Neural cell (in vitro differentiated cells): Measurements from ENCODE around the gene OSBPL2. TPM values are rescaled to one million over a fixed set of nuclear protein-coding genes. Genes with fewer than 3 reads are reported as not detected.
A peak's percentile ranks its signal among the peaks of the same experiment; 100 is the strongest.

Experiments used
- H2AFZ ChIP-seq: fragments of 200-600, 300-800 bp; sonication (generic), shearing (Covaris generic); 2 replicates; pipeline ENCODE4 v1.6.0; 2014; ENCODE audit warnings: low read depth, mild to moderate bottlenecking, antibody characterized with exemption, low read length, moderate library complexity
- H3F3A ChIP-seq: fragments of 200-600 bp; shearing (Covaris generic); 2 replicates; pipeline ENCODE4 v1.6.1; 2016; ENCODE audit warnings: mild to moderate bottlenecking, moderate library complexity, mixed read lengths, antibody characterized with exemption, low read length; ENCODE audit not compliant: insufficient read depth, poor library complexity, severe bottlenecking
- H3K27ac ChIP-seq: fragments of 200-600, 300-800 bp; sonication (generic), shearing (Covaris generic); 2 replicates; pipeline ENCODE4 v1.5.1; 2014; ENCODE audit warnings: mild to moderate bottlenecking, low read length, moderate library complexity
- H3K27me3 ChIP-seq: fragments of 300-800, 200-600 bp; sonication (generic), shearing (Covaris generic); 2 replicates; pipeline ENCODE4 v1.6.0; 2014; ENCODE audit warnings: mild to moderate bottlenecking, low read depth, low read length, moderate library complexity; ENCODE audit not compliant: insufficient read depth
- H3K36me3 ChIP-seq: fragments of 300-800, 200-600 bp; sonication (generic), shearing (Covaris generic); 2 replicates; pipeline ENCODE4 v1.5.1; 2014; ENCODE audit warnings: mild to moderate bottlenecking, antibody characterized with exemption, low read length, moderate library complexity; ENCODE audit not compliant: insufficient read depth
- H3K4me2 ChIP-seq: fragments of 300-800, 200-600 bp; sonication (generic), shearing (Covaris generic); 2 replicates; pipeline ENCODE4 v1.6.0; 2014; ENCODE audit warnings: mild to moderate bottlenecking, low read length
- H3K4me3 ChIP-seq: fragments of 300-800, 200-600 bp; sonication (generic), shearing (Covaris generic); 2 replicates; pipeline ENCODE4 v1.5.1; 2014; ENCODE audit warnings: mild to moderate bottlenecking, low read length, moderate library complexity
- H3K79me2 ChIP-seq: fragments of 200-600 bp; shearing (Covaris generic); replicated peaks from 2 replicates; pipeline ENCODE4 v1.6.0; 2014; ENCODE audit warnings: mild to moderate bottlenecking, low read length, moderate library complexity; ENCODE audit not compliant: insufficient read depth
- H3K9ac ChIP-seq: fragments of 300-800, 200-600 bp; sonication (generic), shearing (Covaris generic); 2 replicates; pipeline ENCODE4 v1.6.1; 2016; ENCODE audit warnings: mild to moderate bottlenecking, low read length, mixed read lengths
- H3K9me2 ChIP-seq: fragments of 200-600 bp; shearing (Covaris generic); 2 replicates; pipeline ENCODE4 v1.6.1; 2016; ENCODE audit warnings: mild to moderate bottlenecking, low read length, mixed read lengths; ENCODE audit not compliant: insufficient read depth
- H3K9me3 ChIP-seq: fragments of 200-600, 300-800 bp; sonication (generic), shearing (Covaris generic); 2 replicates; pipeline ENCODE4 v1.6.1; 2016; ENCODE audit warnings: mild to moderate bottlenecking, mixed run types, low read length, moderate library complexity, mixed read lengths
- H4K20me1 ChIP-seq: fragments of 200-600 bp; shearing (Covaris generic); 2 replicates; pipeline ENCODE4 v1.6.1; 2016; ENCODE audit warnings: mild to moderate bottlenecking, mixed run types; ENCODE audit not compliant: insufficient read depth
- CTCF ChIP-seq: fragments of 450-650 bp; IDR thresholded peaks from 2 replicates; pipeline ENCODE4 v1.5.1; 2014; ENCODE audit warnings: antibody characterized with exemption, mild to moderate bottlenecking, moderate library complexity; ENCODE audit not compliant: poor library complexity, severe bottlenecking
- EP300 ChIP-seq: fragments of 450-650 bp; conservative IDR thresholded peaks from 2 replicates; pipeline ENCODE4 v1.6.1; 2014; ENCODE audit warnings: antibody characterized with exemption, mild to moderate bottlenecking, moderate library complexity; ENCODE audit not compliant: poor library complexity, severe bottlenecking
- EZH2 ChIP-seq: fragments of 200-600, 300-800 bp; shearing (Covaris generic), sonication (generic); IDR thresholded peaks from 2 replicates; pipeline ENCODE4 v1.6.1; 2014; ENCODE audit warnings: antibody characterized with exemption, low read length, borderline replicate concordance, mild to moderate bottlenecking; ENCODE audit not compliant: insufficient read depth, poor library complexity, severe bottlenecking
- MXI1 ChIP-seq: fragments of 450-650 bp; conservative IDR thresholded peaks from 2 replicates; pipeline ENCODE4 v1.6.1; 2014; ENCODE audit warnings: antibody characterized with exemption, mild to moderate bottlenecking; ENCODE audit not compliant: poor library complexity, severe bottlenecking
- POLR2AphosphoS5 ChIP-seq: IDR thresholded peaks from 2 replicates; pipeline ENCODE4 v1.6.1; 2012
- SMC3 ChIP-seq: fragments of 450-650 bp; conservative IDR thresholded peaks from 2 replicates; pipeline ENCODE4 v1.6.1; 2014; ENCODE audit warnings: antibody characterized with exemption, mild to moderate bottlenecking, moderate library complexity; ENCODE audit not compliant: poor library complexity
- TAF1 ChIP-seq: IDR thresholded peaks from 2 replicates; pipeline ENCODE4 v1.6.1; 2012; ENCODE audit warnings: low read depth
- polyA plus RNA-seq: library from polyadenylated mRNA; depleted of rRNA; stranded (reverse); fragments of >200 nt; gene quantifications from 2 replicates; pipeline ENCODE4 v1.2.3, GENCODE V29; 2014
- TF ChIP-seq, protein P1 (sequence below): IDR thresholded peaks from 2 replicates; pipeline ENCODE4 v1.6.1; 2012; ENCODE audit warnings: borderline replicate concordance

OSBPL2 gene
- polyA plus RNA-seq, 1 donor from 2014 or later, result 41.5 TPM

DNA sequence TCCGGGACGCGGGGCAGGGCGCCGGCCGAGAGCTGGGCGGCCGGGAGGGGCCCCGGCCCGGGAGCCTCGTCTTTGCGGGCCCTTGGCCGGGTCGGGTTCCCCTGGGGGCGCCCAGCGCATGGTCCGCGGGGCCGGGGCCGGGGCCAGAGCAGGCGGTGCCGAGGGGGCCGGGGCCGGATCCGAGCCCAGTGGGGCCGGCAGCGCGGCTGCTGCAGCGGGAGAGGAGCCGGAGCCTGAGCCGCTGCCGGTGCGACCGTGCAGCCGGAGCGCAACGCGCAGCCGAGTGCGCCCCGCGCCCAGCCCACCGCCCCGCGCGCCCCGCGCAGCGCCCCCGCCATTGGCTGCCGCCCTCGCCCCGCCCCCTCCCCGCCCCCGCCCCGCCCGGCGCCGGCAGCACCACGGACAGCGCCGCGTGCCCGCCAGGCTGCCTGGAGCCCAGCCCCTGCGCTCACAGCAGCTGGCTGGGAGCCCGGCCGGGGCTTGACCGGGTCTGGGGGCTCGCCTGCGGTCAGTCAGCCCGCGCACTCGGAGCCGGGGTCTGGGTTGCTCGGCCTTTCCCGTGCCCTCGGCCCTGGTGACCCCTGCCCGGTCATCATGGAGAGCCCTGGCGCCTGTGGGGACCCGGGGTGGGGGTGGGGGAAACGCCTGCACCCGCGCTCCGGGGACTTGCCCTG is 18.2 kb upstream of the OSBPL2 start, which contains the start of gene HRH3:
TSS of gene HRH3 (minus strand) at position 287 of the 674 bp plus-strand sequence. CDS start 308 bp downstream, outside the sequence.
- no peaks in the 10 kb centered on the region for H3K79me2 ChIP-seq
- TF ChIP-seq POLR2AphosphoS5, result peak; percentile 66
- no peak for TF ChIP-seq TAF1
- TF ChIP-seq, protein P1, sequence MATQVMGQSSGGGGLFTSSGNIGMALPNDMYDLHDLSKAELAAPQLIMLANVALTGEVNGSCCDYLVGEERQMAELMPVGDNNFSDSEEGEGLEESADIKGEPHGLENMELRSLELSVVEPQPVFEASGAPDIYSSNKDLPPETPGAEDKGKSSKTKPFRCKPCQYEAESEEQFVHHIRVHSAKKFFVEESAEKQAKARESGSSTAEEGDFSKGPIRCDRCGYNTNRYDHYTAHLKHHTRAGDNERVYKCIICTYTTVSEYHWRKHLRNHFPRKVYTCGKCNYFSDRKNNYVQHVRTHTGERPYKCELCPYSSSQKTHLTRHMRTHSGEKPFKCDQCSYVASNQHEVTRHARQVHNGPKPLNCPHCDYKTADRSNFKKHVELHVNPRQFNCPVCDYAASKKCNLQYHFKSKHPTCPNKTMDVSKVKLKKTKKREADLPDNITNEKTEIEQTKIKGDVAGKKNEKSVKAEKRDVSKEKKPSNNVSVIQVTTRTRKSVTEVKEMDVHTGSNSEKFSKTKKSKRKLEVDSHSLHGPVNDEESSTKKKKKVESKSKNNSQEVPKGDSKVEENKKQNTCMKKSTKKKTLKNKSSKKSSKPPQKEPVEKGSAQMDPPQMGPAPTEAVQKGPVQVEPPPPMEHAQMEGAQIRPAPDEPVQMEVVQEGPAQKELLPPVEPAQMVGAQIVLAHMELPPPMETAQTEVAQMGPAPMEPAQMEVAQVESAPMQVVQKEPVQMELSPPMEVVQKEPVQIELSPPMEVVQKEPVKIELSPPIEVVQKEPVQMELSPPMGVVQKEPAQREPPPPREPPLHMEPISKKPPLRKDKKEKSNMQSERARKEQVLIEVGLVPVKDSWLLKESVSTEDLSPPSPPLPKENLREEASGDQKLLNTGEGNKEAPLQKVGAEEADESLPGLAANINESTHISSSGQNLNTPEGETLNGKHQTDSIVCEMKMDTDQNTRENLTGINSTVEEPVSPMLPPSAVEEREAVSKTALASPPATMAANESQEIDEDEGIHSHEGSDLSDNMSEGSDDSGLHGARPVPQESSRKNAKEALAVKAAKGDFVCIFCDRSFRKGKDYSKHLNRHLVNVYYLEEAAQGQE, result peak; percentile 68
- TF ChIP-seq EZH2, result no peak
- no peak for TF ChIP-seq SMC3
- no peak for TF ChIP-seq EP300
- TF ChIP-seq CTCF, result no peak
- peak within 1 kb of the TSS; percentile 78 for H3K4me3 ChIP-seq
- no peaks in the 10 kb centered on the region for H4K20me1 ChIP-seq
- H3K9me2 ChIP-seq, result no peaks in the 10 kb centered on the region
- no peaks in the 10 kb centered on the region for H3K36me3 ChIP-seq
- no peak within 1 kb of the TSS for H3K27ac ChIP-seq
- H3K4me2 ChIP-seq, result peak within 1 kb of the TSS; percentile 75
- H2AFZ ChIP-seq, result no peak within 1 kb of the TSS
- H3K9me3 ChIP-seq, result no peaks in the 10 kb centered on the region
- peak within 1 kb of the TSS; percentile 61 for H3K9ac ChIP-seq
- H3K27me3 ChIP-seq, result peaks cover 39% of the 10 kb centered on the region
- H3F3A ChIP-seq, result no peaks in the 10 kb centered on the region

DNA sequence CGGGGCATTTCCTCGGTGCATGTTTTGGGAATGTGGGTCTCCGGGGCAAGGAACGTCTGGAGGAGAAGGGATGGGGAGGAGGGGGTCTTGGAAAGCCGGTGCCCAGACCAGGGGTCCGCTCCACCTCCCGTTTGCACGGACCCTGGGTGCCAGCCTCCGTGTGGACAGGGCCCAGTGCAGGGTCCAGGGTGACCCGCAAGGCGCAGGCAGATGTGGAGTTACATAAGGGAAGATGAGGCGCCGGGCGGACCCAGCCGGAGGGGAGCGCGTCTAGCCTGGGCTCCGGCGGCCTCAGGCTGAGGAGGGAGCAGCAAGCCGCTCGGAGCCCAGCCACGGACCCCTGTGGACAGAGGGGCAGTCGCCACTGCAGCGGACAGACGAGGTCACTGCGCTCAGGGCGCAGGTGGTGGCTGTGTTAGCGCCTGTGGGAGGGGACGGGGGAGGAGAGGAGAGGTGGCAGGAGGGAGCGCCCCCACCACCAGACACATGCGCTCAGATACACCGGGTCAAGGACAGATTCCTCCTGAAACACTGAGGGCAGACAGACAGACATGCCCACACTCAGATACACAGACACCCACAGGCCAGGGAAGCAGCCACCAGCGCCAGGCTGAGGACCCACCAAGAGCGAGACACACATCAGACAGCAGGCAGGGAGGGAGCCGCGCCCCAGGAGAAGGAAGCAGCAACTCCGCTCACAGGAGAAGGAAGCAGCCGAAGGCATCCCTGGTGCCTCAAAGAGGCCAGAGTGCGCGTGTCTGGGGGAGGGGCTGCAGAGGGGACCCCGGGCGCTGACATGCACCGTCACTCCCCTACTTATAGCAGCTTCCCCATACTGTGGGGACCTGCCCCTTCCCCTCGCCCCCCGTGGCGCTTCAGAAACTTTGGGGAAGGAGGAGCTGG is 17.4 kb upstream of the OSBPL2 start:
- peak overlapping the region; percentile 67 for H3K4me3 ChIP-seq
- no peaks in the 10 kb centered on the region for H3K36me3 ChIP-seq
- H4K20me1 ChIP-seq, result no peaks in the 10 kb centered on the region
- peaks cover 39% of the 10 kb centered on the region for H3K27me3 ChIP-seq
- H3K9me2 ChIP-seq, result no peaks in the 10 kb centered on the region
- no peaks in the 10 kb centered on the region for H3F3A ChIP-seq
- no peak for TF ChIP-seq MXI1
- no peaks in the 10 kb centered on the region for H3K9me3 ChIP-seq
- H3K79me2 ChIP-seq, result no peaks in the 10 kb centered on the region
- H3K4me2 ChIP-seq, result peak overlapping the region; percentile 51
- no peak overlapping the region for H2AFZ ChIP-seq
- H3K9ac ChIP-seq, result peak overlapping the region; percentile 50
- H3K27ac ChIP-seq, result no peak overlapping the region
